HTR-8/SVneo (cell line): ENCODE data around the gene BPNT1.
"Not testable (repeated sequence)": the region's sequence is repeated elsewhere in the genome, so short reads cannot be mapped to it uniquely, and the experiment has no call there.

Source experiments
- DNase-seq: peaks from one replicate; pipeline ENCODE4 v3.0.0; 2011; ENCODE audit warnings: low spot score, mixed read lengths; ENCODE audit not compliant: insufficient read length
- FAIRE-seq: peaks from 2 replicates; lab custom pipeline; 2011; peaks lifted over from hg19 to GRCh38; lab: Jason Lieb, UNC

Gene BPNT1

DNA sequence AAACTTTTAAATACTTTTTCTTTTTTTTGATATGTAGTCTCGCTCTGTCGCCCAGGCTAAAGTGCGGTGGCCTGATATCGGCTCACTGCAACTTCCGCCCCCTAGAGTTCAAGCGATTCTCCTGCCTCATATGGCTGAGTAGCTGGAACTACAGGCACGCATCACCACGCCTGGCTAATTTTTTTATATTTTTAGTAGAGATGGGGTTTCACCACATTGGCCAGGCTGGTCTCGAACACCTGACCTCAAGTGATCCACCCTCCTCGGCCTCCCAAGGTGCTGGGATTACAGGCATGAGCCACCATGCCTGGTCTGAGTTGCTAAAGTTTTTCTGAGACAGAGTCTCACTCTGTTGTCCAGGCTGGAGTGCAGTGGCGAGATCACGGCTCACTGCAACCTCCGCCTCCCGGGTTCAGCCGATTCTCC lies 3.3 kb downstream of the BPNT1 start:
- not testable (repeated sequence) for FAIRE-seq, DNase-seq

DNA sequence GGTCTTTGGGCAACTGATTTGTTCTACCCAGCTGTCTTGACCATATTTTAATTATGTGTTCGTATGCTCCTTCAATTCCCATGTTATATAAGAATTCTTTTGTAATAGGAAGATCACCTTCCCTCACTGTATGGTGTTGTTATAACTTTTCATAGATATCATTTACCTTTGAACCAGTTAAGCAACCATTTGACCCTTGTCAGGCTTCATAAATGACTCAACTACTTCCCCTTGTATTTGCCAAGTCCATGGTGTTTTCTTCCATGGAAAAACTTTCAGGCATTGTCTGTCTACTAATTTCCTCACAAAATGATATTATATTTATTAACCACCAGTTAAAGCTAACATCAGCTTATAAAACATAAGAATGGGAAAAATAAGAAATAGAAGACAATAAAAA lies 5.1 kb downstream of the BPNT1 start:
- FAIRE-seq (no peak), DNase-seq (no peak)

DNA sequence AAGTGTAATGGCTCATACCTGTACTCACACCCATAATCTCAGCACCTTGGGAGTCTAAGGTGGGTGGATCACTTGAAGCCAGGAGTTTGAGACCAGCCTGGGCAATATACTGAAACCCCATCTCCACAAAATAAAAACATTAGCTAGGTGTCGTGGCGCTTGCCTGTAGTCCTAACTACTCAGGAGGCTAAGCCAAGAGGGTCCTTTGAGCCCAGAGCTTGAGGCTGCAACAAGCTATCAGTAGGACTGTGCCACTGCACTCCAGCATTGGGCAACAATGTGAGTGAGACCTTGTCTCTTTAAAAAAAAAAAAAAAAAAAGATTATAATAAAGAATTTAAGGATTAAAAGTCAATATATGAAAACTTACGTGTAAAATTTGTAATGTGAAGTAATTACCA lies 11.7 kb downstream of the BPNT1 start:
- FAIRE-seq: no peak

DNA sequence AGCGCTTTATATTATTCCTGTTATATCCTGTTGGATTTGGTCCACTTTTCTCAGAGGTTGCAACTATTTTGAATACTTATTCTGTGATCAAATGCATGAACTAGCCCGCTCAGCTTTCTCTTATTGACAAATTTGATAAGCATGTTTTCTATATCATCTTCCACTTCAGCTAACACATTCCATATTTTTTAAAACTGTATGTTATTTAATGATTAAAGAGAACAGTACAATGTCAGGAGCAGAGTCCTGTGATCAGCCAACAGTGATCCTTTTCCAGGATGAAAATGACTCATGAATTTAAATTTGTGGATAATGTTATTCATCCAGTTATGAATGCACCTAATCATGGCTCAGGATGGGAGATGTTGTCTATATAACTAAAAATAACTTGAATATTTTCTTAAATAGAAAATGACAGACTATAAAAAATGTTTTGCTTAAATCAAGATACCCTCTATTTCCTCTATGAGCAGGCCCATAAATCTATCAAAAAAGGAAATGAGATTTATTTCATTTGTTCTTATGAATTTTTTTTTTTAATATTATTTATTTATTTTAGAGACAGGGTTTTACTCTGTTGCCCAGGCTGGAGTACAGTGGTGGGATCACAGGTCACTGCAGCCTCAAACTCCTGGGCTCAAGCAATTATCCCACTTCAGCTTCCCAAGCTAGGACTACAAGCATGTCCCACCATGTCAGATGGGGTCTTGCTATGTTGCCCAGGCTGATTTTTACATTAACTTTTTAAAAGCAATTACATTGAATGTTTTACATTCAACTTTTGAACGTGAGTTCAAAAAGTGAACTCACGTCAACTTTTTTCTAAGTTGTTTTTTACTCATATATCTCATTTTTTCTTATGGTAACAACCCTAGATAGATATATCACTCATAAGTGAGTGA lies 12.5 kb downstream of the BPNT1 start:
- no peak for DNase-seq
- FAIRE-seq: no peak

More for the DNA sequence above, 11.7 kb downstream of the BPNT1 start:
- DNase-seq: no peak

DNA sequence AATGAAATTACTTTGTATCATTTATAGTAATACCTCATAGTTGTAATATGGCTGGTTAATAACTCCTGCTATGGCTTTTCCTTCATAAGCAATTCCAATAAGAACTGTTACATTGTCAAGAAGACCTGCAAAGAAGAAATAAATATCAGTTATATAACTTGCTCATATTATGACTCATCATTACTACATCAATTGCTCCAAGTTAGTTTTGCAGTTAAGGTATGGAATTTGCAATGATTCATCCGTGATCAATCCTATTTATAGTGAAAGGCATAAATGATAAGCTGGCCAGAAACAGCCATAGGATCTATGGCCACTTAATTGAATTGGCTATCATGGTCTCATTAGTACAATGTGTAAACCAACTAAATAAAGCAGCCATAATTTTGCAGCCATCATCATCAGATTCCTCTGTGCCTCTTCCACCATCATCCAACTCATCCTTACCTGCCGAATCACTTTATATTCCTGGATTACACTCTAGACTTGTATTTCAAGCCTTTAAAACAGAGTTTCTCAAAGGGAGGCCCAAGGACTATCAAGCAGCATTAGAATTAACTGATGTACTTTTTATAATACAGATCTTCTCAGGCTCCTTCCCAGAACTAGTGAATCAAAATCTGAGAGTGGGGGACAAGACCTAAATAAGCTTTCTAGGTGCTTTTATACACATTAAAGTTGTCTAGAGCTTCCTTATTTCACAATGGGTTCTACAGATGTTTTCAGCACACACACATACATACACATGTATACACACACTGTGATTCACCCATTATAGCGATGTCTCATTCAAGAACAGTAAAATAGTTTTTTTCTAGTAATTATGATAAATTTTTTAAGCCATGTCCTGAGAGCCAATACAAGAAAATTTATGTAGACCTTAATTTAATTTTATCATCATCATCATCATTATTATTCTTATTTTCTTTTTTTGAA lies 22.1 kb downstream of the BPNT1 start:
- FAIRE-seq: no peak
- DNase-seq: peak; percentile 12

DNA sequence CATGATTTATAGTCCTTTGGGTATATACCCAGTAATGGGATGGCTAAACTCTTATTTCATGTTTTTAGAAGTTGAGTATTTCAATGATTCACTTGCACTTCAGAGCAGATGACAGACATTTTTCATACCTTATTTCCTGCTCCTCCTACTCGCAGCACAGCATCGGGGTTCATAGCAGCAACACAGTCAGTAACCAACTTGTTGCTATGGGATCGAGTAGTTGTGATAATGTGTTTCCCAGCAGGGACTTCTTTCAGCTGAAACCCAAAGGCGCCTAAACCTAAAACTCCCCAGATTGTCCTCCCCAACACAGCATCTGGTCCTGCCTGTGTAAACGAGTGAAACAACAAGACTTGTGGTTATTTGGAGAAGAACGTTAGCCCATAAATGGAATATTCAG lies 27.0 kb downstream of the BPNT1 start:
- FAIRE-seq (no peak), DNase-seq (no peak)

DNA sequence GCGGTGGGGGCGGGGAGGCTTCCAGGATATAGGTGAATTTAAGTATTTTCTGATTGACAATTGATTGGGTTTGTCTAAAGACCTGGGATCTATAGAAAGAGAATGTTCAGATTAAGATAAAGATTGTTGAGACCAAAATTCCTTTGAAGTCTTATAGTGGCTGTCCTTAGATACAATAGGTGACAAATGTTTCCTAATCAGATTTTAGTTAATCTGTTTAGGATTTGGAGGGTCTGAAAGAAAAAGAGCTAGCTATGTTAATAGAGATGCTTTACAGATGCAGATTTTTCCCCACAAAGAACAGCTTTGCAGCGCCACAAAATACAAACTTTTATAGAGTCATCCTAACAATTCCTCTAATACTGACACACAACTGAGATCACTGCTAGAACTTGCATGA lies 28.7 kb downstream of the BPNT1 start:
- FAIRE-seq (no peak), DNase-seq (no peak)

DNA sequence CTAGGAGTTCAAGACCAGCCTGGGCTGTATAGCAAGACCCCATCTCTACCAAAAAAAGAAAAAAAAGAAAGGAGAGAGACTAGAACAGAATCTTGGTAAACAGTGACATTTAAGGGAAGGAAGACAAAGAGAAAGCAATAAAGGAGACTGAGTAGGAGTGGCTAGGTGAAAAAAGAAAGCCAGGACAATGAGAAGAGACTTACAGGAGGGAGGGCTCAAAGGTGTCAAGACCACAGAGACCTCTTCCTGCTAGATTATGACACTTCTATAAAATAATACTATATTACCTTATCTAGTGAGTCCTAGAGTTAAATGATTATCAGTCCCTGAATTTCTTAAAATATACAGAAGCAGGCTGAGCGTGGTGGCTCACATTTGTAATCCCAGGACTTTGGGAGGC lies 33.2 kb downstream of the BPNT1 start:
- DNase-seq: no peak
- FAIRE-seq: no peak

DNA sequence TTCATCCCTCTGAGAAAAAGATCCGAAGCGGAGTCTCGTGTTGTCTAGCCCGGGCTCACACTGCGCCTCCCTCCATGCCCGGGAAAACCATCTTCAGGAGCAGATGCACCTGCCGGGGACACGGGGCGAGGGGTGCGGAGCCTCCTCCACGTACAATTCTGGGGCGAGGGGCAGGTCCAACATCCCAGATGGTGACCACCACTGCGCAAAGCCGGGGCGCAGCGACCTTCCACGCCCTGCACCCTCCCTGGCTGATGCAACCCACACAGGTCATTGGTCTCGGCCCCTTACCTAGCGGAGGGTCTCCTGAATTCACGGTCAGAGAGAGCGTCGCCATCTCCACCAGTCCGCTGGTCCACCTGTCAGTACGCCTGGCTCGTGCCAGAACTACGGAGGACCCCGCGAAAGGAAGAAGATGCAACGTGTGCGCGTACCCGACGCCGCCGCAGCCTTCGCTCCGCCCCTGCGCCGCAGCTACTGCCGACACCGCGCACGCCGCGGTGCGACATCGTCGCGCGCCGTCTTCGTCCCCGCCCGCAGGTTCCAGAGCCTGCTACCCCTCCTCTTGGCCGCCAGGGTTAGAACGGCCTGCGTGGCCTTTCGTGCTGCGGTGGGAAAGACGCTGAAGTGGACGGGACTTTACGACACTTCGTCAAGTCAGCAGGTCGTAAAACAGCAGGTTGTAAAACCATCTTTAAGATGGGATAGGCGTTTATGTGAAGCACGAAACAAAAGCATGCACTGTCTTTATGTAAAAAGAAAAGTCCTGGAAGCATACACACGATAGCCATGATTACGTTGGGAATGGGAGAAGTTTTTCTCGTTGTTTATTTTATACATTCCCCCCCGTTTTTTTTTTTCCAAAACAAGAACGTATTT lies 43.3 kb downstream of the BPNT1 start, which contains the start of gene EPRS1:
Gene EPRS1, minus strand, starts transcription at position 454 of the 879 bp plus-strand sequence. Its CDS starts 117 bp downstream, at position 337.
- DNase-seq (peak; percentile 94), FAIRE-seq (peak; percentile 99)

DNA sequence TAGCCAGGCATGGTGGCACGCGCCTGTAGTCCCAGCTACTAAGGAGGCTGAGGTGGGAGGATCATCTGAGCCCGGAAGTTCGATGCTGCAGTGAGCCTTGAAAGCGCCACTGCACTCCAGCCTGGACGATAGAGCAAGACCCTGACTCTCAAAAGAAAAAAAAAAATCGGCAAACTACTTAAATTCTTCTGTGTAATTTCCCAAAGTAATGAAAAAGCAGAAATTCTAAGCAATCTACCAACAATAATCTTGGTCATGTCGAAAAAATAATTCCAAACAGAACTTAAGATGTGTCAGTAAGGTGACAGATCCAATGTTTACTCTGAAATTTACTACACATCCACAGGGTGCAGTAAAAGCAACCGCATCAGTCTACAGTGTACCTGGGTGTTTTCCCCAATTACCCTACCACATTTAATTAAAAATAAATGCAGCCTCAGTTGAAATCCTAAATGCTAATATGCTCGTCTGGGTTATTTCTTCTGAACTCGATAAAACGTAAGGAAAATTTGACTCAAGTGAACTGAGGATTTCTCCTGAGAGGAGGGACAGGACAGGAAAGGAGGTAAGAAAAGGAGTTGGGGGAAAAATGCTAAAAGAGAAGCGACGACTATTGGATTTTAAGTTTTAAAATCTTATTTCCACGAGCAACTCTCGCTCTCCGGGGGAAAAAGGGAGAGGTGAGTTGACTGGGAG lies 44.1 kb downstream of the BPNT1 start:
- DNase-seq (peak; percentile 8), FAIRE-seq (no peak)

DNA sequence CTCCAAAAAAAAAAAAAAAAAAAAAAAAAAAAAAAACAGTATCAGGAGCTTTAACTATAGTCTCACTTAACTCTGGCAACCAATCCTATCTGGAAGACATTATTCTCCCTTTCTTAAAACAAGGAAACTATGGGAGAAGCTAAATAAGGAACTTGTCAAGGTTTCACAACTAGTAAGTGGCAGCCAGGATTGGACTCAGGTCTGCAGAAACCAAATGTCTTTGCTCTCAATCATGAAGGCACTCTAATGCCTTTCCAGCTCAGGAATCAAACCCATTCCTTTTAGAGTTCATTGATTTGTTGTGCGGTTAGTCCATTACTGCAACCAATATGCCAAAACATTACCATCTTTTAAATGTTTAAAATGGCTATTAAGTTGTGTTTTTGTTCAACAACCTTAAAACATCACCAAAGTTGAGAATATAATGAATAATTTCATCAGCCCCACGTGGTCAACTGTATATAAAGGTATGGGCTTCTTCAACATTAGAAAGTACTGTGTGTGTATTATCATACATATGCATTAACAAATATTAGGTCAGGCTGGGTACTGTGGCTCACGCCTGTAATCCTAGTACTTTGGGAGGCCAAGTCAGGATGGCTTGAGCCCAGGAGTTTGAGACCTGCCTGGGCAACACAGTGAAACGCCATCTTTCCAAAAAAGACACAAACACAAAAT lies 44.8 kb downstream of the BPNT1 start:
- FAIRE-seq: no peak
- no peak for DNase-seq

DNA sequence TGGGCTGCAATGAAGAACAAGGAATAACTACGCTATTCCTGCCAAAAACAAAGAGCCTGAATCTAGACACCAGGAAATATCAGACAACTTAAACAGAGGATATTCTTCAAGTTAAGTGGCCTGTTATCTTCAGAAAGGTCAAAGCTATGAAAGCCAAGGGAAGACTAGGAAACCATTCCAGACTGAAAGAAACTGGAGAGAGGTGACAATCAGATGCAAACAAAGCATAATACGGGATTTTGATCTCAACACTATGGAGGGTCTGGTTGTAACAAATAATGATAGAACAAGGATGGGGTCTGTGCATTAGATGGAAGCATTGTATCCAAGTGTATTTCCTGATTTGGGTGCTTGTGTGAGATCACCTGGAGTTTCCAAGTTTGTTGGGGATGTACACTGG lies 45.9 kb downstream of the BPNT1 start:
- FAIRE-seq (no peak), DNase-seq (no peak)

DNA sequence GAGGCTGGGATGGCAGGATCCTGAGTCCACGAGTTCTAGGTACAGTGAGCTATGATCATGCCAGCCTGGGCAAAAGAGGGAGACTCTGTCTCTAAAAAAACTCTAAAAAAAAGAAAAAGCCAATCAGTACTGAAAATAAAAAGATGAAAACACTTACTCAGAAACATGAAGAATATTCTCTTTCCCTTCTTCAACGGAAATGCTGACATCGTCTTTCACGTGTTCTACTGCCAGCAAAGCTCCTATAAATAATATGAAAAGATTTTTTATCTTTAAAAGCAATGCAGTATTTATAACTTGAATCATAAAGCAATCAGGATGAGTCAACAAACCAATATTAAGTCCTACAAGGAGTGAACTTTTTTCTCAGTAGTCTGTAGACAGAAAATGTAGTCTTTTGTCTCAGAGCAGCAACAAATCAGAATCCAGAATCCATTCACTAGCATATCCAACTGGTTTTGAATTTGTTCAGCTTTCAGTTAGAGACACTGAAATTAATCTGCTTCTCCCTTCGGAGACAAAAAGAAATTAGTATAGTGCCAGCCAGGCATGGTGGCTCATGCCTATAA lies 49.5 kb downstream of the BPNT1 start:
- no peak for FAIRE-seq
- no peak for DNase-seq

DNA sequence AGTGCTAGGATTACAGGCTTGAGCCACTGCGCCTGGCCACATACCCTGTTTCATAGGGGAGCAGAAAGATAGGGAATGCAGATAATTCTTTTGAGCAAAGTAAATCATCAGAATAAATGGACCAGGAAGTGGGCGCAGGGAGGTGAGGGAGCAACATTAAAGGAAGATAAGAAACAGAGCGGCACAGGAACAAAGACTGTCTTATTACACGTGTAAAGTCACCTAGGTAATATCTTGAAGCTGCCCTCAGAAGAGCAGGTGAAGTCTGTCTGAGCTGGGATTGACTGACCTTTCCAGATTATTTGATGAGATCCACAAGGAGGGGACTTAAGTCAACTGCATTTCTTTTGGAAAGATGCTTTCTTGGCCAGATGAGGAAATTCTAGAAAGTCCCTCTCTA lies 50.9 kb downstream of the BPNT1 start:
- FAIRE-seq: no peak

DNA sequence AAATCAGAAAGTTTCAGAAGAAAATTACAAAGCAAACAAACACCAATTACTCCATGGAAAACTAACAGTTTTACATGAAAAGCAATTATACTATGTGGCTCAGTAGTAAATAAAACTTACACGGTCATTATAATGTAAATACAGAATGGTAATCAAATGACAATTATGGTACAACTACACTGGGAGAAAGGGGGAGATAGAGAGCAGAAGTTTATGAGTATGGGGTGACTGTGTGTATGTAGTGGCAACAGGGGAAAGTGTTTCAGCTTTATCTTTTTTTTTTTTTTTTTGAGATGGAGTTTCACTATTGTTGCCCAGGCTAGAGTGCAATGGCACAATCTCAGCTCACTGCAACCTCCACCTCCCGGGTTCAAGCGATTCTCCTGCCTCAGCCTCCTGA lies 51.8 kb downstream of the BPNT1 start:
- not testable (repeated sequence) for FAIRE-seq, DNase-seq

More for the DNA sequence above, 50.9 kb downstream of the BPNT1 start:
- no peak for DNase-seq

DNA sequence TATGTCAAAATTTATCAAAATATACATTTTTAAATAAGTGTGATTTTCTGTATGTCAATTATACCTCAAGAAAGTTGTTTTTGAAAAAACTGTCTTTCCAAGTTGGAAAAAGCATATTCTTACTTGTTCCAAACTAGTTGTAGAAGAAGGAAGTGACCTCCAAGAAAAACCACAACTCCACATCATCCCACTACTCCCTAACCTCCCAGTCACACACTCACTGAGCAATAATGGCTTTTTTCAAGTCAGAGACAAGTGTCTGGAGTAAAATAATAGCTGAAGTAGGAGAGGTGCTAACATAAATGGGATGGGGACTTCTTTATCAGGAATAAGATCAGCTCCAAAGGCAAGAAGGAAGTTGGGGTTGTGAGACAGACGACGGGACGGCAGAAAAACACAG lies 56.7 kb downstream of the BPNT1 start:
- DNase-seq (no peak), FAIRE-seq (no peak)

DNA sequence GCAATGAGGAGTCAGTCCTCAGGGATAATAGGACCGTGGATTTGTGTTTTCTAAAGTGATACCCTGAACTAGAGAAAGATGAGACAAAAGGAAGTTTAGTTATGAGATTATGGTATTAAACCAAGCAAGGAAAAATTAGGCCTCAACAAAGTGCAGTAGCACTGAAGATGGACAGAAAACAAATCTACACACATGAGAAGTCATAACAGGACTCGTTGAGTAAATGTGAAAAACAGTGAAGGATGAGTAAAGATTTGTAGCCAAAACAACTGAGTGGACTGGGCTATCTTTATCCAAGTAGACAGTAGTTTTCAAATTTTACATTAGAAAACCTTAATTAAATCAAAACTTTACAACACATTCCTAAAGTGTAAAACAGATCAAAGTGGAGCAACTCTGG lies 58.3 kb downstream of the BPNT1 start:
- FAIRE-seq: no peak
- no peak for DNase-seq

DNA sequence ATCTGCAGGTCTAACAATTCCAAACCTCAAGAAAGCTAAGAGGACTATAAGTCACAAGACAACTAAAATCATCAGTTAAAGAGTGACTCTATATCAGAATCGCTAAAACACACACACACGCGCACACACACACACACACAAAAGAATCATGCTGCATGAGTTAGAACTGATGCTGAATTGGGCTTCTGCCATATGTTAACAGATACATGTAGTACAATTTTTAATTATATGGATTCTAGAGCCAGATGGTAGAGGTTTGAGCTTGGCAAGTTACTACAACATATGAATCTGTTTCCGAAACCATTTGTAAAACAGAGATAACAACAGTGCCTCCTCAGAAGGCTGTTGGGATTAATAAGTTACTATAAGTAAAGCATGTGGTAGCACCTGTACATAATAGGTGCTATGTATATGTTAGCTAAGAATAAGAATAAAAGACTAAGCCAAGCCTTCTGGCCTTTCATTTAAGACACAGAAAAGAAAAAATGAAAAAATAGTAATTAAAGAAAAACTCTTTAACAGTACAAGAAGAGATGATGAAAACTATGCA lies 61.2 kb downstream of the BPNT1 start:
- no peak for FAIRE-seq

More for the DNA sequence above, 61.2 kb downstream of the BPNT1 start:
- no peak for DNase-seq
